Activated CD4-positive, alpha-beta T cell treated with anti-CD3 and anti-CD28 coated beads, Interleukin-2, amount 50 U/mL, for 1 hour (primary cell): Measurements from ENCODE around the gene EVX2.

Source experiments
- DNase-seq: peaks from one replicate; pipeline ENCODE4 v3.0.0-alpha.2; 2020

Gene EVX2

GRCh38 chr2:176121190-176122051 is 37.7 kb upstream of the EVX2 start:
- DNase-seq, result no peak

- DNase-seq, result no peak
Observed at GRCh38 chr2:176120364-176121189, 36.8 kb upstream of the EVX2 start.

- DNase-seq, result no peak
Observed at GRCh38 chr2:176118601-176119339, 35.0 kb upstream of the EVX2 start.

- DNase-seq, result no peak
Observed at GRCh38 chr2:176117823-176118371, 34.1 kb upstream of the EVX2 start.

GRCh38 chr2:176117162-176117822 is 33.5 kb upstream of the EVX2 start:
- DNase-seq, result no peak

GRCh38 chr2:176115883-176116813 is 32.4 kb upstream of the EVX2 start, which contains the start of gene HOXD10:
Gene HOXD10 (plus strand): TSS chr2:176116778. CDS start chr2:176116834, 56 bp downstream.
- no peak for DNase-seq

GRCh38 chr2:176114930-176115625 is 31.3 kb upstream of the EVX2 start:
- DNase-seq, result no peak

GRCh38 chr2:176114120-176114929 is 30.6 kb upstream of the EVX2 start:
- DNase-seq, result no peak

GRCh38 chr2:176112375-176113302 is 28.9 kb upstream of the EVX2 start:
- no peak for DNase-seq

GRCh38 chr2:176111846-176112374 is 28.1 kb upstream of the EVX2 start:
- DNase-seq, result no peak

- DNase-seq, result no peak
Observed at GRCh38 chr2:176111309-176111663, 27.5 kb upstream of the EVX2 start.

GRCh38 chr2:176110415-176111308 is 26.9 kb upstream of the EVX2 start:
- no peak for DNase-seq

GRCh38 chr2:176109946-176110345 is 26.2 kb upstream of the EVX2 start:
- DNase-seq, result no peak

GRCh38 chr2:176109192-176109901 is 25.6 kb upstream of the EVX2 start:
- no peak for DNase-seq

- no peak for DNase-seq
Observed at GRCh38 chr2:176107731-176108181, 24.0 kb upstream of the EVX2 start.
